Lower leg skin (tissue), 4 donors: ENCODE data around the gene AOPEP. TPM values are rescaled to one million over a fixed set of nuclear protein-coding genes. Genes with fewer than 3 reads are reported as not detected.

Experiments
- DNase-seq, 2 donors: peaks; one replicate each; pipeline ENCODE4 v3.0.0-alpha.2; 2019; ENCODE audit warnings: low spot score in 2 of 2
- H3K4me3 ChIP-seq: fragments of 200-600 bp; sonication (generic); 2 replicates; pipeline ENCODE4 v1.5.1; 2017; ENCODE audit warnings: mild to moderate bottlenecking, low read depth; ENCODE audit not compliant: poor library complexity, severe bottlenecking
- CTCF ChIP-seq, 3 donors: fragments of 450-650 bp; IDR thresholded peaks; one replicate each; pipeline ENCODE4 v1.5.1; 2016; ENCODE audit warnings: antibody characterized with exemption in 3 of 3, mild to moderate bottlenecking in 3 of 3, moderate library complexity in 2 of 3
- POLR2A ChIP-seq, 2 donors: fragments of 450-650 bp; IDR thresholded peaks; one replicate each; pipeline ENCODE4 v1.6.1; 2016 to 2017; ENCODE audit warnings: antibody characterized with exemption in 2 of 2, mild to moderate bottlenecking in 1 of 2, moderate library complexity in 1 of 2
- WGBS, 2 donors: methylation state at CpG; one replicate each; pipeline ENCODE4 v1.1.5; 2018; 5-methylcytosine and 5-hydroxymethylcytosine counted together
- intact Hi-C: fragments of 100-400 bp; cut with DNase I; formaldehyde crosslinking; loops from one replicate; pipeline ENCODE4 v1.15.0; 2023; ENCODE audit warnings: low total_unique reads
- total RNA-seq, 4 donors: library from RNA; depleted of rRNA; stranded (reverse); fragments of >200 nt; gene quantifications; one replicate each; pipeline ENCODE4 v1.1.0, GENCODE V29; 2016

AOPEP gene
- total RNA-seq, 4 donors from 2014 or later = 66.3 to 136 (median 118) TPM

- TF ChIP-seq POLR2A (IDR thresholded peaks at IDR 0.05) (no peak), CTCF (IDR thresholded peaks at IDR 0.05) (no peak)
- DNase-seq = no peak
- intact Hi-C loops = no loop called here
- no peak overlapping the region for H3K4me3 ChIP-seq
- WGBS, 2 donors = 78 to 80% methylated on average over 4 of the region's 4 CpGs
Observed at GRCh38 chr9:94885854-94886447, 159.5 kb downstream of the AOPEP start.

GRCh38 chr9:94887721-94888120, 161.2 kb downstream of the AOPEP start:
- WGBS, 2 donors = 83 to 85% methylated on average over 2 of the region's 2 CpGs

GRCh38 chr9:94888775-94889174, 162.3 kb downstream of the AOPEP start:
- 93 to 96% methylated on average over 8 of the region's 8 CpGs for WGBS, 2 donors
- intact Hi-C loops = no loop called here
- peak in 1 of 2 donors; percentile 5 for DNase-seq
- H3K4me3 ChIP-seq = no peak overlapping the region
- TF ChIP-seq POLR2A (IDR thresholded peaks at IDR 0.05) (no peak), CTCF (IDR thresholded peaks at IDR 0.05) (no peak)

More at GRCh38 chr9:94887721-94888120, 161.2 kb downstream of the AOPEP start:
- intact Hi-C loops = no loop called here
- no peak overlapping the region for H3K4me3 ChIP-seq
- peak in 1 of 2 donors; percentile 2 for DNase-seq
- TF ChIP-seq CTCF (IDR thresholded peaks at IDR 0.05) (no peak), POLR2A (IDR thresholded peaks at IDR 0.05) (no peak)

- 94% methylated on average over 3 of the region's 3 CpGs for WGBS, 2 donors
- no peak overlapping the region for H3K4me3 ChIP-seq
- DNase-seq = no peak
- intact Hi-C loops = no loop called here
- TF ChIP-seq CTCF (IDR thresholded peaks at IDR 0.05) (no peak), POLR2A (IDR thresholded peaks at IDR 0.05) (no peak)
Observed at GRCh38 chr9:94889628-94890027, 163.1 kb downstream of the AOPEP start.

- no peak for TF ChIP-seq CTCF (IDR thresholded peaks at IDR 0.05)
- TF ChIP-seq POLR2A (IDR thresholded peaks at IDR 0.05) = no peak
- no peak for DNase-seq
- 97% methylated on average over 1 of the region's 1 CpG for whole genome bisulfite sequencing, 2 donors
- H3K4me3 ChIP-seq = no peak overlapping the region
- intact Hi-C loops = no loop called here
Observed at GRCh38 chr9:94891183-94891582, 164.7 kb downstream of the AOPEP start.

GRCh38 chr9:94892675-94893074, 166.2 kb downstream of the AOPEP start:
- WGBS, 2 donors = 58 to 81% methylated on average over 1 of the region's 1 CpG
- DNase-seq = peak in 1 of 2 donors; percentile 13
- TF ChIP-seq POLR2A (IDR thresholded peaks at IDR 0.05) (no peak), CTCF (IDR thresholded peaks at IDR 0.05) (no peak)
- no peak overlapping the region for H3K4me3 ChIP-seq
- intact Hi-C loops = no loop called here
